PC-9 (cell line): Measurements from ENCODE around the gene MARK1. TPM values are rescaled to one million over a fixed set of nuclear protein-coding genes. Genes with fewer than 3 reads are reported as not detected.

Experiments used
- BruUV-seq: library from RNA; stranded (reverse); fragments of 400-500 nt; replicated peaks from 2 replicates; lab custom pipeline; 2021; lab: Mats Ljungman, UMichigan
- CTCF ChIA-PET: fragments of 300-600 bp; sonication (Branson Sonifier 250); formaldehyde crosslinking; loops from one replicate; lab custom pipeline; 2022; ENCODE audit warnings: antibody characterized with exemption; lab: Charles Lee
- POLR2A ChIA-PET: fragments of 300-600 bp; sonication (Branson Sonifier 250); formaldehyde crosslinking; loops from one replicate; lab custom pipeline; 2022; ENCODE audit warnings: antibody characterized with exemption; ENCODE audit not compliant: unreplicated experiment; lab: Charles Lee
- DNase-seq, 2 experiments: peaks; one replicate each; pipeline versions ENCODE4 v3.0.0 to v3.0.0-alpha.2; 2015 to 2022; ENCODE audit warnings: mixed read lengths in 1 of 2
- H2AFZ ChIP-seq: fragments of 200-600 bp; sonication (generic); 2 replicates; pipeline ENCODE4 v1.8.1; 2017; ENCODE audit warnings: antibody characterized with exemption
- H3F3A ChIP-seq: fragments of 200-600 bp; sonication (generic); 2 replicates; pipeline ENCODE4 v1.8.1; 2017; ENCODE audit warnings: antibody characterized with exemption, mild to moderate bottlenecking, low read depth; ENCODE audit not compliant: insufficient read depth
- H3K27ac ChIP-seq: fragments of 200-600 bp; sonication (generic); 2 replicates; pipeline ENCODE4 v1.6.1; 2016; ENCODE audit warnings: mixed run types
- H3K27me3 ChIP-seq: fragments of 200-600 bp; sonication (generic); 2 replicates; pipeline ENCODE4 v1.6.1; 2016; ENCODE audit warnings: low read depth, mixed run types; ENCODE audit not compliant: insufficient read depth
- H3K36me3 ChIP-seq: fragments of 200-600 bp; sonication (generic); 2 replicates; pipeline ENCODE4 v1.6.1; 2016; ENCODE audit warnings: low read depth, mixed run types
- H3K4me1 ChIP-seq: fragments of 200-600 bp; sonication (generic); replicated peaks from 2 replicates; pipeline ENCODE4 v1.6.1; 2016; ENCODE audit warnings: mixed run types; ENCODE audit not compliant: insufficient read depth
- H3K4me2 ChIP-seq: fragments of 200-600 bp; sonication (generic); 2 replicates; pipeline ENCODE4 v1.6.1; 2017; ENCODE audit warnings: mixed run types
- H3K4me3 ChIP-seq: fragments of 200-600 bp; sonication (generic); 2 replicates; pipeline ENCODE4 v1.6.1; 2016; ENCODE audit warnings: mixed run types
- H3K79me2 ChIP-seq: fragments of 200-600 bp; sonication (generic); 2 replicates; pipeline ENCODE4 v1.6.1; 2017; ENCODE audit warnings: low read depth, mixed run types
- H3K9me2 ChIP-seq: fragments of 200-600 bp; sonication (generic); 2 replicates; pipeline ENCODE4 v1.8.1; 2017; ENCODE audit warnings: mild to moderate bottlenecking; ENCODE audit not compliant: insufficient read depth
- H3K9me3 ChIP-seq: fragments of 200-600 bp; sonication (generic); 2 replicates; pipeline ENCODE4 v1.8.1; 2016; ENCODE audit warnings: low read depth; ENCODE audit not compliant: insufficient read depth
- H4K20me1 ChIP-seq: fragments of 200-600 bp; sonication (generic); 2 replicates; pipeline ENCODE4 v1.8.1; 2017; ENCODE audit not compliant: insufficient read depth
- CTCF ChIP-seq: fragments of 200-600 bp; sonication (generic); conservative IDR thresholded peaks from 2 replicates; pipeline ENCODE4 v1.6.1; 2017; ENCODE audit warnings: mixed run types, antibody characterized with exemption, mild to moderate bottlenecking, moderate library complexity
- EZH2 ChIP-seq: fragments of 200-600 bp; sonication (generic); IDR thresholded peaks from 2 replicates; pipeline ENCODE4 v1.8.0; 2017; ENCODE audit warnings: antibody characterized with exemption, low read depth
- intact Hi-C: fragments of 100-400 bp; cut with micrococcal nuclease; formaldehyde crosslinking; loops from one replicate; pipeline ENCODE4 v1.10.0; 2022; ENCODE audit not compliant: unreplicated experiment
- total RNA-seq: library from RNA; stranded (reverse); gene quantifications from 2 replicates; pipeline ENCODE4 v1.2.3, GENCODE V29; 2021

The MARK1 gene
- total RNA-seq, 1 experiment from 2014 or later, result 1.9 TPM

GRCh38 chr1:220655509-220655908 lies 127.6 kb downstream of the MARK1 start:
- CTCF ChIA-PET, result no interaction called here
- no peaks in the 10 kb centered on the region for H3K36me3 ChIP-seq
- H3F3A ChIP-seq, result no peaks in the 10 kb centered on the region
- no peak for DNase-seq
- H3K9me2 ChIP-seq, result no peaks in the 10 kb centered on the region
- no peaks in the 10 kb centered on the region for H3K4me1 ChIP-seq
- no peak overlapping the region for H3K4me3 ChIP-seq
- no peaks in the 10 kb centered on the region for H4K20me1 ChIP-seq
- BruUV-seq, result no TSS peak
- no peaks in the 10 kb centered on the region for H3K9me3 ChIP-seq
- intact Hi-C loops, result no loop called here
- H2AFZ ChIP-seq, result no peak overlapping the region
- H3K79me2 ChIP-seq, result no peaks in the 10 kb centered on the region
- no peak overlapping the region for H3K4me2 ChIP-seq
- TF ChIP-seq EZH2, result no peak
- no peak for TF ChIP-seq CTCF
- POLR2A ChIA-PET, result no interaction called here
- H3K27me3 ChIP-seq, result no peaks in the 10 kb centered on the region
- H3K27ac ChIP-seq, result no peak overlapping the region

- Histone ChIP-seq H3K4me3 (no peak overlapping the region), H3K9me2 (no peaks in the 10 kb centered on the region), H3K4me2 (no peak overlapping the region), H3K4me1 (no peaks in the 10 kb centered on the region), H3F3A (no peaks in the 10 kb centered on the region), H3K27me3 (no peaks in the 10 kb centered on the region), H2AFZ (no peak overlapping the region), H3K36me3 (no peaks in the 10 kb centered on the region), H3K27ac (no peak overlapping the region), H3K9me3 (no peaks in the 10 kb centered on the region), H3K79me2 (no peaks in the 10 kb centered on the region), H4K20me1 (no peaks in the 10 kb centered on the region)
- ChIA-PET POLR2A (no interaction called here), CTCF (no interaction called here)
- DNase-seq, result no peak
- TF ChIP-seq EZH2, result no peak
- TF ChIP-seq CTCF, result no peak
- BruUV-seq, result no TSS peak
- intact Hi-C loops, result no loop called here
Observed at GRCh38 chr1:220655961-220656740, 128.2 kb downstream of the MARK1 start.

- TF ChIP-seq EZH2 (no peak), CTCF (no peak)
- ChIA-PET POLR2A (no interaction called here), CTCF (no interaction called here)
- no peaks in the 10 kb centered on the region for H3K36me3 ChIP-seq
- no peak overlapping the region for H3K4me3 ChIP-seq
- no peaks in the 10 kb centered on the region for H4K20me1 ChIP-seq
- H3K27ac ChIP-seq, result no peak overlapping the region
- H3K9me3 ChIP-seq, result no peaks in the 10 kb centered on the region; the same call in 1 of the 2 replicates
- H3K4me1 ChIP-seq, result no peaks in the 10 kb centered on the region
- no peak overlapping the region for H3K4me2 ChIP-seq
- H3K79me2 ChIP-seq, result no peaks in the 10 kb centered on the region
- H3K27me3 ChIP-seq, result no peaks in the 10 kb centered on the region
- BruUV-seq, result no TSS peak
- intact Hi-C loops, result no loop called here
- H3K9me2 ChIP-seq, result no peaks in the 10 kb centered on the region
- no peak for DNase-seq
- H2AFZ ChIP-seq, result no peak overlapping the region
- H3F3A ChIP-seq, result no peaks in the 10 kb centered on the region
Observed at GRCh38 chr1:220666349-220666748, 138.4 kb downstream of the MARK1 start.
